MM.1S (cell line): ENCODE data around the gene SLC6A7.

Experiments used
- DNase-seq: peaks from one replicate; pipeline ENCODE4 v3.0.0-alpha.2; 2015
- H2AFZ ChIP-seq: fragments of 300-600 bp; sonication (generic); 2 replicates; pipeline ENCODE4 v1.6.0; 2016; ENCODE audit warnings: antibody characterized with exemption, low read length
- H3F3A ChIP-seq: fragments of 300-600 bp; sonication (generic); 2 replicates; pipeline ENCODE4 v1.6.1; 2016; ENCODE audit warnings: mild to moderate bottlenecking, antibody characterized with exemption, low read length, moderate library complexity, mixed read lengths; ENCODE audit not compliant: insufficient read depth
- H3K27ac ChIP-seq: fragments of 300-600 bp; sonication (generic); 2 replicates; pipeline ENCODE4 v1.5.1; 2016; ENCODE audit warnings: mild to moderate bottlenecking, low read length
- H3K27me3 ChIP-seq: fragments of 300-600 bp; sonication (generic); replicated peaks from 2 replicates; pipeline ENCODE4 v1.6.0; 2016; ENCODE audit warnings: low read length; ENCODE audit not compliant: insufficient read depth
- H3K36me3 ChIP-seq: fragments of 300-600 bp; sonication (generic); replicated peaks from 2 replicates; pipeline ENCODE4 v1.6.1; 2016; ENCODE audit warnings: mild to moderate bottlenecking, low read length, mixed read lengths; ENCODE audit not compliant: insufficient read depth
- H3K4me1 ChIP-seq: fragments of 300-600 bp; sonication (generic); 2 replicates; pipeline ENCODE4 v1.6.1; 2016; ENCODE audit warnings: low read length, mixed read lengths
- H3K4me2 ChIP-seq: fragments of 300-600 bp; sonication (generic); 2 replicates; pipeline ENCODE4 v1.6.0; 2016; ENCODE audit warnings: low read depth, low read length
- H3K4me3 ChIP-seq: fragments of 300-600 bp; sonication (generic); 2 replicates; pipeline ENCODE4 v1.5.1; 2016; ENCODE audit warnings: low read length, mixed read lengths
- H3K79me2 ChIP-seq: fragments of 300-600 bp; sonication (generic); 2 replicates; pipeline ENCODE4 v1.6.1; 2016; ENCODE audit warnings: mixed run types, low read length, mixed read lengths
- H3K9ac ChIP-seq: fragments of 300-600 bp; sonication (generic); 2 replicates; pipeline ENCODE4 v1.6.1; 2016; ENCODE audit warnings: low read length, mixed read lengths
- H3K9me2 ChIP-seq: fragments of 300-600 bp; sonication (generic); replicated peaks from 2 replicates; pipeline ENCODE4 v1.6.1; 2016; ENCODE audit warnings: mild to moderate bottlenecking, low read length, mixed read lengths; ENCODE audit not compliant: insufficient read depth
- H3K9me3 ChIP-seq: fragments of 300-600 bp; sonication (generic); replicated peaks from 2 replicates; pipeline ENCODE4 v1.6.1; 2016; ENCODE audit warnings: mild to moderate bottlenecking, low read length, mixed read lengths; ENCODE audit not compliant: insufficient read depth
- H4K20me1 ChIP-seq: fragments of 300-600 bp; sonication (generic); 2 replicates; pipeline ENCODE4 v1.6.1; 2016; ENCODE audit warnings: mild to moderate bottlenecking, low read length, moderate library complexity, mixed read lengths; ENCODE audit not compliant: insufficient read depth
- EZH2 ChIP-seq: fragments of 300-600 bp; sonication (generic); optimal IDR thresholded peaks from 2 replicates; pipeline ENCODE3; 2017; ENCODE audit warnings: low read depth, mild to moderate bottlenecking, antibody characterized with exemption, low read length, mixed read lengths
- EZH2phosphoT487 ChIP-seq: fragments of 300-600 bp; sonication (generic); IDR thresholded peaks from 2 replicates; pipeline ENCODE4 v1.6.1; 2018; ENCODE audit warnings: antibody characterized with exemption, low read length
- TF ChIP-seq, protein P1 (sequence below): fragments of 300-600 bp; sonication (generic); IDR thresholded peaks from 2 replicates; pipeline ENCODE4 v1.5.1; 2016; ENCODE audit warnings: antibody characterized with exemption, low read length, mixed read lengths

SLC6A7 gene

DNA sequence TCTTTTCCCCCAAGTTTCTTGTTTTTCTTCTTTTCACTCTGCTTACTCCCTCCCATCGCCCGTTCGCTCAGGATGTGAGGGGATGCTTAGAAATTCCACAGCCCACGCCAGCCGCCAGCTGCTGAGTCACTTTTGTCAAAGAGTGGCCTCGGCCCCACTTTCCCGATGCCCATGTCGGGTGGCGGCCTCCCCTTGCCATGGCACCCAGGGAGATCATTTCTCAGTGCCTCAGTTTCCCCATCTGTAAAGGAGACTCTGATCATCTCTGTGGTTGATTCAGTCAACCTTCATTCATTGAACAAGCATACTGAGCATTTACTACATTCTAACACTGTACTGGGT lies 33.9 kb upstream of the SLC6A7 start:
- Histone ChIP-seq H3K9me3 (no peaks in the 10 kb centered on the region), H3K4me1 (no peaks in the 10 kb centered on the region), H3K36me3 (no peaks in the 10 kb centered on the region), H3K27ac (no peak overlapping the region), H3K79me2 (no peaks in the 10 kb centered on the region), H4K20me1 (no peaks in the 10 kb centered on the region), H2AFZ (peak overlapping the region; percentile 72), H3F3A (no peaks in the 10 kb centered on the region), H3K4me3 (peak overlapping the region; percentile 69), H3K27me3 (no peaks in the 10 kb centered on the region), H3K4me2 (peak overlapping the region; percentile 88), H3K9me2 (no peaks in the 10 kb centered on the region), H3K9ac (peak overlapping the region; percentile 53; the same call in 1 of the 2 replicates)
- no peak for DNase-seq
- TF ChIP-seq EZH2 (no peak), EZH2phosphoT487 (no peak)
- TF ChIP-seq, protein P1, sequence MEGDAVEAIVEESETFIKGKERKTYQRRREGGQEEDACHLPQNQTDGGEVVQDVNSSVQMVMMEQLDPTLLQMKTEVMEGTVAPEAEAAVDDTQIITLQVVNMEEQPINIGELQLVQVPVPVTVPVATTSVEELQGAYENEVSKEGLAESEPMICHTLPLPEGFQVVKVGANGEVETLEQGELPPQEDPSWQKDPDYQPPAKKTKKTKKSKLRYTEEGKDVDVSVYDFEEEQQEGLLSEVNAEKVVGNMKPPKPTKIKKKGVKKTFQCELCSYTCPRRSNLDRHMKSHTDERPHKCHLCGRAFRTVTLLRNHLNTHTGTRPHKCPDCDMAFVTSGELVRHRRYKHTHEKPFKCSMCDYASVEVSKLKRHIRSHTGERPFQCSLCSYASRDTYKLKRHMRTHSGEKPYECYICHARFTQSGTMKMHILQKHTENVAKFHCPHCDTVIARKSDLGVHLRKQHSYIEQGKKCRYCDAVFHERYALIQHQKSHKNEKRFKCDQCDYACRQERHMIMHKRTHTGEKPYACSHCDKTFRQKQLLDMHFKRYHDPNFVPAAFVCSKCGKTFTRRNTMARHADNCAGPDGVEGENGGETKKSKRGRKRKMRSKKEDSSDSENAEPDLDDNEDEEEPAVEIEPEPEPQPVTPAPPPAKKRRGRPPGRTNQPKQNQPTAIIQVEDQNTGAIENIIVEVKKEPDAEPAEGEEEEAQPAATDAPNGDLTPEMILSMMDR: no peak

- Histone ChIP-seq H2AFZ (peak overlapping the region; percentile 72), H3K4me1 (no peaks in the 10 kb centered on the region), H3K9me2 (no peaks in the 10 kb centered on the region), H3K27ac (no peak overlapping the region), H3K9me3 (no peaks in the 10 kb centered on the region), H3K4me3 (peak overlapping the region; percentile 69; the same call in 1 of the 2 replicates), H3F3A (no peaks in the 10 kb centered on the region), H3K9ac (no peak overlapping the region), H3K27me3 (no peaks in the 10 kb centered on the region), H3K4me2 (peak overlapping the region; percentile 88), H4K20me1 (no peaks in the 10 kb centered on the region), H3K79me2 (no peaks in the 10 kb centered on the region), H3K36me3 (no peaks in the 10 kb centered on the region)
- DNase-seq: no peak
- TF ChIP-seq EZH2: no peak
- no peak for TF ChIP-seq EZH2phosphoT487
- TF ChIP-seq, protein P1: no peak
These were observed 33.3 kb upstream of the SLC6A7 start for GRCh38 chr5:150156540-150156939.

- Histone ChIP-seq H3K36me3 (no peaks in the 10 kb centered on the region), H3K9me2 (no peaks in the 10 kb centered on the region), H3K4me1 (no peaks in the 10 kb centered on the region), H2AFZ (no peak overlapping the region), H3K27ac (no peak overlapping the region), H4K20me1 (no peaks in the 10 kb centered on the region), H3F3A (no peaks in the 10 kb centered on the region), H3K79me2 (no peaks in the 10 kb centered on the region), H3K4me3 (no peak overlapping the region), H3K9ac (no peak overlapping the region), H3K4me2 (no peak overlapping the region), H3K27me3 (no peaks in the 10 kb centered on the region), H3K9me3 (no peaks in the 10 kb centered on the region)
- TF ChIP-seq EZH2phosphoT487: no peak
- TF ChIP-seq, protein P1: no peak
- TF ChIP-seq EZH2: no peak
- DNase-seq: no peak
These were observed 32.7 kb upstream of the SLC6A7 start for GRCh38 chr5:150157168-150157567.
